ENCODE data around the gene ZBTB3.

Gene ZBTB3

GRCh38 chr11:62753736-62754603 lies at the start of gene ZBTB3:
TSS of gene ZBTB3 (minus strand) at chr11:62754160. CDS start at chr11:62753664, 496 bp downstream.
- Mint-ChIP-seq H3K27ac (peak within 1 kb of the TSS; percentile 98), H3K4me1 (ENCODE audit: low read depth) (peaks cover 26% of the 10 kb centered on the region), H3K4me3 (peak within 1 kb of the TSS; percentile 97), H3K27me3 (no peaks in the 10 kb centered on the region), H3K36me3 (peaks cover 2% of the 10 kb centered on the region), H3K9me3 (ENCODE audit: low read depth) (no peaks in the 10 kb centered on the region)

DNA sequence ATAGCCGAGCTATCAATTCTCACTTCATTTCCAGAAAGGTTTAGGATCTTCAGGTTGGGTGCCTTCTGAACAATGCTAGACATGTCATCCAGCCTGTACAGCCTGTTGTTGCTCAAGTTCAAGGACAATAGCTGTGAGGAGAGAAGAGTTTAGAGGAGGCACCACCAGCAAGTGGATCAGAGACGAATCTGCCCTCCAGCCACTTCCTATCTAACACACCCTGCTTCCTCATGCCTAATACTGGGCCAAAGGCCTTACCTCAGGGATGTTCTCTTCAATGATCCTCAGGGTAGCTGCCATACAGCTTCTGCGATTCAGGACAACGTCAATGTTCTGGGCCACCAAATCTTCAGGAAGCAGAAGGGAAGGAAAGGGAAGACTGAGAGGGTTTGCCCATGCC lies 47.1 kb upstream of the ZBTB3 start:
- H3K4me1 Mint-ChIP-seq (ENCODE audit: low read depth), result peaks cover 24% of the 10 kb centered on the region
- no peak overlapping the region for H3K4me3 Mint-ChIP-seq
- H3K36me3 Mint-ChIP-seq, result no peaks in the 10 kb centered on the region
- H3K27ac Mint-ChIP-seq, result peak overlapping the region; percentile 46
- H3K27me3 Mint-ChIP-seq, result no peaks in the 10 kb centered on the region
- H3K9me3 Mint-ChIP-seq (ENCODE audit: low read depth), result no peaks in the 10 kb centered on the region

GRCh38 chr11:62799486-62799885 lies 45.5 kb upstream of the ZBTB3 start:
- Mint-ChIP-seq H3K4me3 (no peak overlapping the region), H3K27ac (no peak overlapping the region), H3K9me3 (ENCODE audit: low read depth) (no peaks in the 10 kb centered on the region), H3K27me3 (no peaks in the 10 kb centered on the region), H3K4me1 (ENCODE audit: low read depth) (peaks cover 21% of the 10 kb centered on the region), H3K36me3 (peaks cover 2% of the 10 kb centered on the region)

DNA sequence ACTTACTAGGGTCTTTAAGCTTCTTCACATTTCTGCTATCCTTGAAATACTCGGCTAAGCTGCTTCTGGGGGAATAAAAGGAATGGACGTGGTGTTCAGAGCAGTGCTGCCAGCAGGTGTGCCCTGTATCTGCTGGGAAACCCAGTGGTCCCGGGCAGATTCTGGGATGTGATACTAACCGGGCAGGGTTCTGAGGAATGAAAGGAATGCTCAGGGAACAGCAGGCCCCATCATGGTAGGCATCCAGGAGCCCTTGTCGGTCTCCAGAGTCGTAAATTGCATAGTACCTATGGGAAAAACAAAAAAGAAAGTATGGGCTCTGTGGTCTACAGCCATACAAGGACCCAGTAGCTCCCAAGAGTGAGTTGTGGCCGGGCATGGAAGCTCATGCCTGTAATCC lies 42.3 kb upstream of the ZBTB3 start:
- no peaks in the 10 kb centered on the region for H3K9me3 Mint-ChIP-seq (ENCODE audit: low read depth)
- H3K4me1 Mint-ChIP-seq (ENCODE audit: low read depth), result peaks cover 16% of the 10 kb centered on the region
- H3K27me3 Mint-ChIP-seq, result no peaks in the 10 kb centered on the region
- H3K27ac Mint-ChIP-seq, result no peak overlapping the region
- H3K4me3 Mint-ChIP-seq, result no peak overlapping the region
- H3K36me3 Mint-ChIP-seq, result peaks cover 5% of the 10 kb centered on the region

DNA sequence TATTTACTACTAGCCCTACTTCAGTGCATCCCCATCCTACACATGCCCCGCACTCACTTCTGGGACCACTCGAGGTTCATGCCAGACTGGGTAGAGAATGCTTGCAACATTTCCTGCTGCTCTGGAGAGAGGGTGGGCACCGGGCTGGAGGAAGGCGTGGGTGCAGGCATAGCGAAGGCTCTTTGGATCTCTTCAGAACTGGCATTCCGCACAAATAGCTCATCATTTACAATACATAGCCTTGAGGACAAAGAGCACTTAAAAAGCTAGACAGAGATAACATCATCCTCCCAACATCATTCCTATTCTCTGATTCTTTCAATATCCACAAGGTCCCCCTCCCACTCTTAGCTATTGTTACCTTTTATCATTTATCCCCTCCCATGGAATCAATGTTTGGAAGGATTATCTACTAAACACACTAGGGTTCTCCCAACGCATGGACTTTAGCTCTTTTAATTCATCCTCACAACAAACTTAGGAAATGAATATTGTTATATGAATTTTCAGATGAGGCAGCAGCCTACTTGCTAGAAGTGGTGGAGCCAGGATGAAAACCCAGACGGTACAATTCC lies 40.3 kb upstream of the ZBTB3 start:
- Mint-ChIP-seq H3K27ac (peak overlapping the region; percentile 78), H3K9me3 (ENCODE audit: low read depth) (no peaks in the 10 kb centered on the region), H3K27me3 (no peaks in the 10 kb centered on the region), H3K4me3 (no peak overlapping the region), H3K36me3 (peaks cover 7% of the 10 kb centered on the region), H3K4me1 (ENCODE audit: low read depth) (peaks cover 32% of the 10 kb centered on the region)

DNA sequence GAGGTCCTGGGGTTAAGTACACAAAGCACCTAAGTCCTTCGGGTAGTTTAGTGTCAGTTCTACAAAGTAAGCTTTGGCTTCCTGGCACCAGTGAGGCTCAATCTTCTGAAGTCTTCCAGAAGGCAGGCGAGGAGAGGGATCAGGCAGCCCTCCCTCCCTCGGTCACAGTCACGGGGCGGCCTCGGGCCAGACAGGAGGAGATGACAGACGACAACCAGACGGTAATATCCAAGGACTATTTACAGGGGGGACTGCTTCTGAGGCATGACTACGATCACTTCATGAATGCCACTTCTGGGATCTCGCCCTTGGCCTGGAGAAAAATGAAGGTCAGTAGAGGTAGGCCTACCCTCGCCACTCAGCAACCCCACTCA lies 38.2 kb upstream of the ZBTB3 start:
- Mint-ChIP-seq H3K9me3 (ENCODE audit: low read depth) (no peaks in the 10 kb centered on the region), H3K4me3 (peak overlapping the region; percentile 89), H3K36me3 (peaks cover 8% of the 10 kb centered on the region), H3K27me3 (no peaks in the 10 kb centered on the region), H3K27ac (peak overlapping the region; percentile 90), H3K4me1 (ENCODE audit: low read depth) (peaks cover 45% of the 10 kb centered on the region)

- no peaks in the 10 kb centered on the region for H3K9me3 Mint-ChIP-seq (ENCODE audit: low read depth)
- peaks cover 8% of the 10 kb centered on the region for H3K36me3 Mint-ChIP-seq
- H3K4me1 Mint-ChIP-seq (ENCODE audit: low read depth), result peaks cover 45% of the 10 kb centered on the region
Observed at GRCh38 chr11:62791501-62792201, 37.7 kb upstream of the ZBTB3 start, which contains the start of gene TMEM223. TSS of gene TMEM223 (minus strand) at chr11:62792006. CDS start at chr11:62791994, 12 bp downstream.

GRCh38 chr11:62789576-62789975 lies 35.6 kb upstream of the ZBTB3 start:
- peak overlapping the region; percentile 89 for H3K4me3 Mint-ChIP-seq
- H3K4me1 Mint-ChIP-seq (ENCODE audit: low read depth), result peaks cover 51% of the 10 kb centered on the region
- H3K27me3 Mint-ChIP-seq, result no peaks in the 10 kb centered on the region
- peak overlapping the region; percentile 88 for H3K27ac Mint-ChIP-seq
- H3K9me3 Mint-ChIP-seq (ENCODE audit: low read depth), result no peaks in the 10 kb centered on the region
- peaks cover 7% of the 10 kb centered on the region for H3K36me3 Mint-ChIP-seq

More at GRCh38 chr11:62791501-62792201, 37.7 kb upstream of the ZBTB3 start, which contains the start of gene TMEM223:
- H3K27me3 Mint-ChIP-seq, result no peaks in the 10 kb centered on the region
- peak within 1 kb of the TSS; percentile 90 for H3K27ac Mint-ChIP-seq
- peak within 1 kb of the TSS; percentile 89 for H3K4me3 Mint-ChIP-seq

DNA sequence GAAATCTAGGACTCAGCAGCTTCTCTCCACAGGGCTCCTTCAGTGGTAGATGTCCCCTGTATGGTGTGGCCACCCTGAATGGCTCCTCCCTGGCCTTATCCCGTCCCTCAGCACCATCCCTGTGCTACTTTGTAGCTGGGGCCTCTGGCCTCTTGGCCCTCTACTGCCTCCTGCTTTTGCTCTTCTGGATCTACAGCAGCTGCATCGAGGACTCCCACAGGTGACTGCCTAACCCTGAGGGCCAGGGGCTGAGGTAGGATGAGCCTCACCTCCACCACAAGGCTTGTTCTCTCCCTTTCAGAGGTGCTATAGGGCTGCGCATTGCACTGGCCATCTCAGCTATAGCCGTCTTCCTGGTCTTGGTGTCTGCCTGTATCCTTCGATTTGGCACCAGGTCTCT lies 35.0 kb upstream of the ZBTB3 start:
- Mint-ChIP-seq H3K27me3 (no peaks in the 10 kb centered on the region), H3K4me1 (ENCODE audit: low read depth) (peaks cover 47% of the 10 kb centered on the region), H3K9me3 (ENCODE audit: low read depth) (no peaks in the 10 kb centered on the region), H3K4me3 (peak overlapping the region; percentile 89), H3K36me3 (peaks cover 3% of the 10 kb centered on the region), H3K27ac (peak overlapping the region; percentile 88)

- H3K27me3 Mint-ChIP-seq, result no peaks in the 10 kb centered on the region
- no peaks in the 10 kb centered on the region for H3K9me3 Mint-ChIP-seq (ENCODE audit: low read depth)
- H3K27ac Mint-ChIP-seq, result peak within 1 kb of the TSS; percentile 92
- H3K36me3 Mint-ChIP-seq, result peaks cover 3% of the 10 kb centered on the region
- H3K4me1 Mint-ChIP-seq (ENCODE audit: low read depth), result peaks cover 41% of the 10 kb centered on the region
- peak within 1 kb of the TSS; percentile 89 for H3K4me3 Mint-ChIP-seq
Observed at GRCh38 chr11:62787005-62787759, 33.2 kb upstream of the ZBTB3 start, which contains the start of gene TMEM179B. TSS of gene TMEM179B (plus strand) at chr11:62787402. CDS start at chr11:62787432, 30 bp downstream.

- no peaks in the 10 kb centered on the region for H3K27me3 Mint-ChIP-seq
- no peaks in the 10 kb centered on the region for H3K9me3 Mint-ChIP-seq (ENCODE audit: low read depth)
- H3K4me3 Mint-ChIP-seq, result peak overlapping the region; percentile 87
- peaks cover 37% of the 10 kb centered on the region for H3K4me1 Mint-ChIP-seq (ENCODE audit: low read depth)
- H3K36me3 Mint-ChIP-seq, result peaks cover 3% of the 10 kb centered on the region
- H3K27ac Mint-ChIP-seq, result peak overlapping the region; percentile 92
Observed at GRCh38 chr11:62786318-62787004, 32.5 kb upstream of the ZBTB3 start.

DNA sequence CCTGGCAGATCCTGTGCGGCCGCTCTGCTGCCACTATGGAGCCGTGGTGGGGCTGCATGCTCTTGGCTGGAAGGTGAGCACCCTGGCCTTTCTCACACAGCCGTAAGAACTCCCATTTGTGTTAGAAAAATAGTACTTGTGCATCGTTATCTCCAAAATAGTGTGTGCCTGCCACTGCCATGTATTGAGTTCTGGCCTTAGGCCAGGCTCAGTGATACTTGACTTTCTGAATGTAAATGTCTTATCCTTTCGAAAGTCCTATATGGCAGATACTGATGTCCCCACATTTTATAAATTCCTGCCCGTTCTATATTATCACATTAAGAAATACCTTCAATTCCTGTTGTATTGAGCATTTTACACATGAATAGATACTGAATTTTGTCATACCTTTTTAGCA lies 28.8 kb upstream of the ZBTB3 start:
- Mint-ChIP-seq H3K4me1 (ENCODE audit: low read depth) (peaks cover 9% of the 10 kb centered on the region), H3K27me3 (no peaks in the 10 kb centered on the region), H3K9me3 (ENCODE audit: low read depth) (no peaks in the 10 kb centered on the region), H3K36me3 (no peaks in the 10 kb centered on the region), H3K27ac (no peak overlapping the region), H3K4me3 (no peak overlapping the region)

GRCh38 chr11:62778441-62778840 lies 24.5 kb upstream of the ZBTB3 start:
- H3K4me1 Mint-ChIP-seq (ENCODE audit: low read depth), result peaks cover 5% of the 10 kb centered on the region
- no peak overlapping the region for H3K4me3 Mint-ChIP-seq
- no peak overlapping the region for H3K27ac Mint-ChIP-seq
- H3K9me3 Mint-ChIP-seq (ENCODE audit: low read depth), result no peaks in the 10 kb centered on the region
- H3K27me3 Mint-ChIP-seq, result no peaks in the 10 kb centered on the region
- H3K36me3 Mint-ChIP-seq, result no peaks in the 10 kb centered on the region

DNA sequence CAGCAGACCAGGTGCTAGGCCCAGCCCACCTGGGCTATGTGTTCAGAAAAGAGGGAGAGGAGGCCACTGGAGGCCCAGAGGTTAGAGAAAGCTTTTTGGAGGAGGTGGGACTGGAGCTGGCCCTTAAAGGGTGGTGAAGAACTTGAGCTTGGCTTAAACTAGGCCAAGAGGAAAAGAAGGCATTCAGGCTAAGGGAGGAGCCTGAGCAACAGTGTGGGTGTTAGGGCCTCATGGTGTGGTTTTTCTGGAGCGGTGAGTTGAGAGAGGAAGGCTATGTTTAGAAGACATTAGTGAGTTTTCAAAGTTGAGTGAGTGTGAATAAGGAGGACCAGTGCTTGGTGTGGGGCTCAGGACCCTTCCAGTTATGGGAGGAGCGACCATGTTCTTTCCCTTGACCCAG lies 23.4 kb upstream of the ZBTB3 start:
- Mint-ChIP-seq H3K27ac (no peak overlapping the region), H3K9me3 (ENCODE audit: low read depth) (no peaks in the 10 kb centered on the region), H3K4me1 (ENCODE audit: low read depth) (peaks cover 5% of the 10 kb centered on the region), H3K4me3 (no peak overlapping the region), H3K27me3 (no peaks in the 10 kb centered on the region), H3K36me3 (no peaks in the 10 kb centered on the region)
